KG1 (cell line): ENCODE data around the gene RWDD3.

ENCODE experiments used
- DNase-seq: peaks from one replicate; lab custom pipeline; 2025; lab: John Stamatoyannopoulos, UW

The RWDD3 gene

DNA sequence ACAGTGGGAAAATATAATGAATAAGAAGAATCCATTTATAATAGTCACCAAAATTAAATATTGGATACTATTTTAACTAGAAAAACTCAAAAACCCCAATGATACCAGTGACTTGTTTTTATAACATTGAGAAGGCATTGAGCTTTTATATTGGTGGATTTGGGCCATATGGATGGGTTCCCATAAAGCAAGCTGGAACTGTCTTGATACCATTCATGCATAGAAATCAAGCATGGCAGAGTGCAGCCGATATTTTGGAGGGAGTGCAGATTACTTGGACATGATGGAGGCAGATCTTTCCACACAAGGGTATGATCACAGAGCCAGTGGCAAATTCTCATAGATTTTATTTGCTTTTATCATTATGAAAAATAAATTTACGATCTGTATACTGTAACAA lies 3.8 kb upstream of the RWDD3 start:
- DNase-seq, result no peak

DNA sequence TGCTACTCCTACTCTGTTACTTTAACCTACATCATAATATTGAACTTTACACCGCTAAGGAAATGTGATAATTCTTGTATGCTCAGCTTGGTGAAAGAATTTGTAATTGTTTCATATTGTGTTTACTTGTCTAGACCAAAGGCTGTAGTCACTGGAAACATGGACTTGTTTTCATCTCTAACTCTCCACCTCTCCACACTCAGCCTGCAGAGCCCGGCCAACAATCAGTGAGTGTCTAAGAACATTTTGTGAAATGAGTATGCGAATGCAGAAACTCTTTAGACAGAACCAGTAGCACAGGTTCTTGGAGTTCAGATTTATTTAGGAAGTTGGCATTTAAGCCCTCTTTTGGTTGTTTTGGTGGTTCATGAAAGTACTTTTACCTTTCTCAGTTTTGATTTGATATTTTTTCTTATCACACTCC lies 3.2 kb upstream of the RWDD3 start:
- no peak for DNase-seq

DNA sequence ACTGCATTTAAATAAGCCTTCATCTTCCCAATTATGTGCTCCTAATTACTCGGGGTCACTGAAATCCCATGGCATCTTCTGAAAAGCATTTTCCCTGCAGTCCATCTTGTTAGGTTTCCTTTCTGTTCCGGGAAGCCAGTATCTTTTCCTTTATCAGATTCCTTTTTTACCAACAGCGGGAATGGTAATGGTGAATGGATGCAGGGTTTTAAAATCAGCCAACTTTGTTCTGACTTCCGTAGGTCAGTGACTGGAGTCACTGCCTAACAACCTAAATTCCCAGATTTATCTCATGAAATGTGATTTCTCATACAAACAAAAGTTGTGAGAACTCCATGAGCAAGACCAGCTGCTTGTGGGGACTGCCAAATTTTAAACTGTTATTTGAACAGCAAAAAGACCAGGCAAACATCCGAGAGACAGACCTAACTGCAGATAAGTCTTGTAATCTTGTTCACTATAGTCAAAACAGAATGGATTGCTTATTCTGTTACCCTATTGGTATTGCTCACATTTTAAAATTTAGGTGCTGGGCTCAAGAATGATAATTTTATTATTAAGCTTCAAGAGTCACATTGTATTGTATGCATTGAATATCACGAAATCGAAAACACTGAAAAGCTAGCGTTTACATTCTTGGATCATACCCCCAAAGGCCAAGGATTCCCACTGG lies 1.2 kb upstream of the RWDD3 start:
- DNase-seq, result no peak

DNA sequence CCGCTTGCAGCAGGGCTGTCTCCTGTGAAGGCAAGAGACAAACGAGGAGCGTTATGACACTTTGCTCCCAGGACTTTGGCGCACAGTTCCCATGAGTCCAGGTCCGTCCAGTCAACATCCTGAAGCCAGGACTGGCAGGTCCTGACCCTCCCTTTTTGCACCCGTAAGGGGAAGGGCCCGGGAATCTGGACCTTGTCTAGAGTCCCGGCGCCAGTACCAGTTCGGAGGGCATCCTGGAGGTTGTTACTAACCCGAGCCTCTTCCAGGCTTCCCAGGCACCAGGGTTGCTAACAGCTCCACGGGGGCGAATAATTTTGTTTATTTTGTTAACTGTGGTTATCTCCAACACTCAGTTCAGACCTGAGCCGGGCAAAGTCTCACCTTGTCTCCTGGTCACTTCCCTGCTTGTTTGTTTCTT lies 682 bp upstream of the RWDD3 start:
- no peak for DNase-seq

DNA sequence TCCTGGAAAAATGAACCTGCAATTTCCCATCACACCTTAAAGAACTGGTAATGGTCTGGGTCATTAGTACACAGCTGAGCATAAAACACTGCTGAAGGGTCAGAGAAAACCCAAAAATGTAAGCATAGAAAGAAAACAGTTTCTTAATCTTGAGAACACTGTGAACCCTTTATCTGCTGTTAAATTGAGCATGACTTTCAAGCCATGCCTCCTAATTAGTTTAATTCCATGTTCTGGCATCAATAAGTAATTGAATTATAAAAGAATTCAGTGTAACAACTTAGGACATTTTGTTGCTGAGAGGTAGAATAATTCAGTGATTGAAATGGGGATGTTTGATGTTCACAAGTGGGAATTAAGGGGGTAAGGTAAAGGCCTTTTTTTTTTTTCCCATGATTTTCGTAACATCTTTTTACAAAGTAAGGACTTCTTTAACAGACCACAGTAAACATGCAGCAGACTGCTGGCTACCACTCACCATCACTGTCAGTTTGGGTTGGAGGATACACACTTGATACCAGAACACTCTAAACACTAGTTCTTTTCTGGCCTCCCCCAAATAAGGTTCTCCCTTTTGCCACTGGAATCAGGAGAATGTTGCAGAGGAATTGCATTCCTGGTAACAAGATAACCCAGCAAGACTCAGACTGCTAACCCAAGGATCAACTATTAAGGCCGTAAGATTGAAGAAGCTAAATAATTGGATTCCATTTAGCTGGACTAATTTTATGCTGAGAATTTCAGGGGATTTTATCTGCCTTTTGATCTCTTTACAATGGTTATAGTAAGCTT lies 3.0 kb downstream of the RWDD3 start:
- no peak for DNase-seq

DNA sequence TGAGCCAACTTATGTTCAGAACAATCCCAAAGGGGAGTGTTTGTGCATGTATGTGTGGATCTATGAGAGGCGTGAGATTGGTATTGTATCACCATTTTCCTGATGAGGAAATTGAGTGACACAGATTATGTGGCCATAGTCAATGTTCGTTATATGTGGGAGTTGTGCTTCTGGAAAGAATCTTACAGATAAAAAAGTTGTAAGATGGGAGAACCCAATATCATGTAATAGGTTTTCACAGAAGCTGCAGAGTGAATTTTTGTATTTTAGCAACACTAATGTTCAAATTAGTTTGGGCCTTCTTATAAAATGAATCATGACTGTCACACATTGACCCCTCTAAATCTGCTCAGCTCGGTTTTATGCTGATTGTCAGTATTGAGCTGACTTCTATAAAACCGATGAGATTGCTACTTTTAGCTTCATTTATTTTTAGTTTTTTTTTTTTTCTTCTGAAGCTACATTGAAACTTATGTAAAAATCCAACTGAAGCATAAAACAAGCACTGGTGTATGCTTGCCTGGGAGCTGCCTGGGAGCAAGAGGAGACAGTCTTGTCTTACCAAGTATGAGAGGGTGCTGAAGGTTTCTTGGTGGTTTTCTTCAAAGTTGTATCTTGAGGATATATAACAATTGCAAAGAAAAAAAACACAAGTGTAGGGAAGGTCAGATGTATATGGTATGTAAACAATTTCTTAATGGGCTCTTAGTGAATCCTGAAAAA lies 4.1 kb downstream of the RWDD3 start:
- DNase-seq, result no peak

DNA sequence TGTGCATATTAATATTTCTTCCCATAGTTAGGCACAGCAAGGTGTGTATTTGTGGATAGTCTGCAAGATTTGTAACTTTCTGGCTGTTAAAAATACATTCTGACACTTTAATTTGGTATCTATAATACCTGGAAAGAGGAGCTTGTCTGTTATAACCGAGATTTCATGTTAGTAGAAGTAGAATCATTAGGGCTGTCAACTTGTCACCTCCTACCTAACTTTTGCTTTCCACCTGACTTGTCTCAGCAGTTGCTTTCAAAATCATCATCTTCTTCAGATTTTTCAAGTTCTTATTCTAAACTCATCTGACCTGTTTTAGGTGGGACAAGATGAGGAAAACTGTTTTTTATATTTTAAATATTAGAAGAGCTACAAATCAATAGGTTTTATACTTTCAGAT lies 11.0 kb downstream of the RWDD3 start:
- DNase-seq, result no peak

DNA sequence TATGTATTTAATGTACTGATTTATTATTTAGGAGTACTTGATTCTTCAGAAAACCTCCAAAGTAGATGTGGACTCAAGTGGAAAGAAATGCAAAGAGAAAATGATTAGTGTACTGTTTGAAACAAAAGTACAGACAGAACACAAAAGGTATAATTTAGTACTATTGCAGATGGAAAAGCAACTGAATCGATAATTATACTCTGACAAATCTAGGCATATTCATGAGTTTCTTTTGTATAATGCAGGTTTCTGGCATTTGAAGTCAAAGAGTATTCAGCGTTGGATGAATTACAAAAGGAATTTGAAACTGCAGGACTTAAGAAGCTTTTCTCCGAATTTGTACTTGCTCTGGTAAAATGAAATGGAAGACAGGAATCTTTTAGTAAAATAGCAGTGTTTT lies 12.5 kb downstream of the RWDD3 start:
- no peak for DNase-seq

DNA sequence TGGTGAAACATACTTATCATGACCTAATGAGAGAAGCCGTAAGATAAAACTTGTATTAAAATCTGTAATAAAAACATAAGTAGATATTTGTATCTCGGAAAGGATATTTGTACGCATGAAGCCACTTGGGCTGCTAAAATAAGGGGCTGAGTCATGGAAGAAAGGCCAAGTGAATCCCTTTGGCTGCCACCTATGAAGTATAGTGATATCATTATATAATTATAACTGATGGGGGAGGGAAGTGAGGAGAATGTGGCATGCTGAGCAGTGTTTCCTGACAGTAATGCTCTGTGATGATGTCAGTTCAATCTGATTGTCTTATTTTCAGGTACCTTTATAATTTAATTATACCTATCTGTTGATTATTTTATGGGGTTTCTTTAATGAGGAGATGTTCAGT lies 13.6 kb downstream of the RWDD3 start:
- DNase-seq, result no peak

DNA sequence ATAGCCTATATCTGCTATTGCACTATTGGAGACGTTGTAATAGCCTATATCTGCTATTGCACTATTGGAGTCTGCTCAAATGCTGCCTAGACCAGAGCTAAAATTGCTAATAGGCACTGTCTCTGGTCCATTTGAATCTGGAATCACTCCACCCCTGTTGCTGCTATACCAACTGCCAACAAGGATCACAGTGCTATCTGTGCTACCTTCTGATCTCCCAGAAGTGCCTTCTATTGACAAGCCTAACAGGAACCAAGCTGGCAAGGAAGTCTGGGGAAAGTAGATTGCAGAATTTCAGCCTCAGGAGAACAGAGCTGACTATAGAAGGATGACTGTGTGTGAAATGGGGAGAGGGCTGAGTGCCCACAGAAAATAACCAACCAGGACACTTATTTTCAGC lies 15.9 kb downstream of the RWDD3 start:
- DNase-seq, result no peak

DNA sequence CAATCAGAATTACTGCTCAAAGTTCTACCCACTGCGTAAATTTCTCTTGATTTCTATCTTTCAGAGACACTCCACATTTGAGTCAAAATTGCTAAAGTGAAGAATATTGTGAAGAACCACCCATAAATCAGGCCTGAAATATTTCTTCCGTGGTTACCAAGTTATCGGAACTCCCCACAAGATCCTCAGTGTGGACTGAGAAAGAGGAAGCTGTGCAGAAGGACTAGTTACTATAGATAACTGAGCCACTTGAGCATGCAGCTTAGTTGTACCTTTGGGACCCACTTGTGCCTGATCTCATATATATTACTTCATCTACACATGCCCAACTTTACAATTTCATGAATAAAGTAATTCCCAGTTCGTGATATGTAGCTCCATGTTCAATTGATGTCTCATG lies 18.4 kb downstream of the RWDD3 start:
- DNase-seq, result peak; percentile 56

DNA sequence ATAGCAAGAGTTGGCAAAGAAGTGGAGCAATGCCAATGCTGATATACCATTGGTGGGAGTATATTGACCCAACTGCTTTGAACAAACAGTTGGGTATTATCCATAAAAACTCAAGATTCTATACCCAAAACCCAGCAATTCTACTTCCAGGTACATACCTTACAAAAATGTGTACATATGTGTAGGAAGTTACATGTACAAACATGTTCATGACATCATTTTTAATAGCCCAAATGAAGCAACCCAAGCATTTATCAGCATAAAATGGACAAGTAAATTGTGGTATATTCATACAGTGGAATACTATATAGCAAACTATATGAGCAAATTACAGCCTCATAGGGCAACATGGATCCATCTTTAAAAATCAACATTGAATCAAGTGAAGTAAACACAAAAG lies 20.9 kb downstream of the RWDD3 start:
- DNase-seq, result no peak

DNA sequence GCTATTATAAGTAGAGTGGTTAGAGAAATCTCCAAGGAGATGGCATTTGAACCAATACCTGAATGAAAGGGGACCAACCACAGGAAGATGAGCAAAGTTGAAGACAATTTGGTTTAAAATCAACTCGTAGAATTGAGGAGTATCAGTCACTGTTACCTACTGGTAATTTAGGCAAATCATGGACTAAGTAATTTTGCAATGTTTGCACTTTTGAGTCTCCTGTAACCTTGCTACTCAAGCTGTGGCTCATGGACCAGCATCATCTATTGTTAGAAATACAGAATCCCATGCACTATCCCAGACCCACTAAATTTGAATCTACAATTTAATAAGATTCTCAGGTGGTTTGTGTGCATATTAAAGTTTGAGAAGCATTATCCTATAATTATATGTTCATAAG lies 21.8 kb downstream of the RWDD3 start:
- no peak for DNase-seq

DNA sequence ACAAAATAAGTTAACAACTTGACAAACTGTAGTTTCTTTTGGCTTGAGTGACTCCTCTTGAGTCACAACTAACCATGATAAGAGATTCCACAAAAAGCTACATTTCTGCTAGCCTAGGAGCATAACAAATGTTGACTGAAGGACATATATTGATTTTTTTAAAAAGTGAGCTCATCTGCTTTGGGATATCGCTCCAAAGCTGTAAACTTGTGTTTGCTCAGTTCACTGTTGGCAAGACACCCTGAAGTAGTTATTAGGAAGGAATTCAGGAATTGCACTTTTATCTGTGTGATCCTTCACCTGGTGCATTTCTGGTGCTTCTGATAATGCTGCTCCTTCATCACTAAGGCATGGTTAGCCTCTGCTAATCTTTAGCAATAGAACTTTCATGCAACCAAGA lies 23.7 kb downstream of the RWDD3 start:
- DNase-seq, result no peak

DNA sequence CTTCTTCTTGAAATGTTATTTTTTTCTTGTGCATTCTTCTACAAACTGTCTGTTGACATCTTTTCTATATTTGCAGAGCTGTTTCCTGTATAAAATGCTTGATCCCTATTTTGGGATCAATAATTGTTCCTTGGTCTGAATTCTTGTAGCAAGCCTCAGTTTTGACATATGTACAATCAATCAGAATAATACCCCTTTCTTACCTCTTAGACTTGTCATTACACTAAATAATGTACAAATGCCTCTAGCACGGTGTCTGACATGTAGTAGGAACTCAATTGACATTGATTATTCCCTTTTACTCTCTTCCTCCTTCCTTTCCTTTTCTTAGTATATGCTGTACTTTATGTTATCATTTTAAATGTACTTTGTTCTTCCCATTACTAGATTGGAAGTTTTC lies 25.2 kb downstream of the RWDD3 start:
- no peak for DNase-seq

DNA sequence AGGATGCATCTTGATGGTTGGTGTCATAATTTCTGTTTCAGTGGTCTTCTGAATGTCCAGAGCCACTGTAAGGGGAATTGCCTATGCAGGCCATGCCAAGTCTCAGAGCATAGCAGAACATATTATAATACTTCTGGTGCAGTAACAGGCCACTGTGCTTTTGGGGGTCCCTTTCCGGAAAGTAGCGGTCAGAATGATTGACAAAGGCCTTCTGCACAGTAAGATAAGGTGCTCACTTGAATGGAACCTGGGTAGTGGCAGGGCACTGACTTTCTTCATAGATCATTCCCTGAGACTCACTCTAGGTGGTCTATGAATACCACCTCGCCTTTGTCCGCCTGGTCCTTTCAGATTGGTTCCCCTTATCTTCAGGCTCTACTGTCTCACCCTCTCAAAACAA lies 28.9 kb downstream of the RWDD3 start:
- no peak for DNase-seq

DNA sequence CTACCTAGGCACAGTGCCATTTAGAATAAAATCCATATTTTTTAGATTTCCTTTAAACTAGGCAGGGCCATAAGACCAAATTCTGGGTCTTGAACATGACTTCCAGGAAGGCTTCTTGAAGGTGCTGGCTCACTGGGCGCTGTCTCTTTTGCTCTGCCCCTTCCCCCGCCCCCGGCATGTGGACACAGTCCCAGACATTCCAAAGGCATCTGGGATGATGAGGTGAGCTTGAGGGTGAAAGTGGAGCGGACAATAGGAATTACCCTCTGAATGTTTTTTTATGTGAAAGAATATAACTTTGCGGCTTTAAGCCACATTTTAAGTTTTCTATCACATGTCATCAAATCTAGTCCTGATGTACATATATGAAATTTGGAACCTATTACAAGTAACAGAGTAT lies 29.4 kb downstream of the RWDD3 start:
- DNase-seq, result no peak

DNA sequence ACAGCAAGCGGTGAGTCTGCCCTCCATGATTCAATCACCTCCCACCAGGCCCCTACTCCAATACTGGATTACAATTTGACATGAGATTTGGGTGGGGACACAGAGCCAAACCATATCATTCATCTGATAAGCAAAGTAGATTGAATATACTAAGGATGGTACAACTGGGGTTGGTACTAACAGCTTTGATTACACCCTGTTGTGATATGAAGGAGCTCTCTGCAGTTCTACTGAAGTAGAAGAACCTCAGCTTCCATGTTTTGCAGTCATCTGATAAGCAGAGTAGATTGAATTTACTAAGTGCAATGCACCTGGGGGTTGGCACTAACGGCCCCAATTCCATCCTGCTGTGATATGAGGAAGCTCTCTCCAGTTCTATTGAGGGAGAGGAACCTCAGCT lies 31.1 kb downstream of the RWDD3 start:
- no peak for DNase-seq

DNA sequence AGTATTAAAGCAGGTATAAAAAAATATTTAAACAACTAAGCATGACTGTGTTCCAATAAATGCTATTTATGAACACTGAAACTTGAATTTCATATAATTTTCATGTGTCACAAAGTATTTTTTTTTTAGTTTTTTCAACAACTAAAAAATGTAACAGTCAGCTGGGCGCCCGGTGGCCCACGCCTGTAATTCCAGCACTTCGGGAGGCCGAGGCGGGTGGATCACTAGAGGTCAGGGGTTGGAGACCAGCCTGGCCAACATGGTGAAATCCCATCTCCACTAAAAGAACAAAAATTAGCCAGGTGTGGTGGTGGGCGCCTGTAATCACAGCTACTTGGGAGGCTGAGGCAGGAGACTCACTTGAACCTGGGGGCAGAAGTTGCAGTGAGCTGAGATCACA lies 42.4 kb downstream of the RWDD3 start:
- DNase-seq, result no peak

DNA sequence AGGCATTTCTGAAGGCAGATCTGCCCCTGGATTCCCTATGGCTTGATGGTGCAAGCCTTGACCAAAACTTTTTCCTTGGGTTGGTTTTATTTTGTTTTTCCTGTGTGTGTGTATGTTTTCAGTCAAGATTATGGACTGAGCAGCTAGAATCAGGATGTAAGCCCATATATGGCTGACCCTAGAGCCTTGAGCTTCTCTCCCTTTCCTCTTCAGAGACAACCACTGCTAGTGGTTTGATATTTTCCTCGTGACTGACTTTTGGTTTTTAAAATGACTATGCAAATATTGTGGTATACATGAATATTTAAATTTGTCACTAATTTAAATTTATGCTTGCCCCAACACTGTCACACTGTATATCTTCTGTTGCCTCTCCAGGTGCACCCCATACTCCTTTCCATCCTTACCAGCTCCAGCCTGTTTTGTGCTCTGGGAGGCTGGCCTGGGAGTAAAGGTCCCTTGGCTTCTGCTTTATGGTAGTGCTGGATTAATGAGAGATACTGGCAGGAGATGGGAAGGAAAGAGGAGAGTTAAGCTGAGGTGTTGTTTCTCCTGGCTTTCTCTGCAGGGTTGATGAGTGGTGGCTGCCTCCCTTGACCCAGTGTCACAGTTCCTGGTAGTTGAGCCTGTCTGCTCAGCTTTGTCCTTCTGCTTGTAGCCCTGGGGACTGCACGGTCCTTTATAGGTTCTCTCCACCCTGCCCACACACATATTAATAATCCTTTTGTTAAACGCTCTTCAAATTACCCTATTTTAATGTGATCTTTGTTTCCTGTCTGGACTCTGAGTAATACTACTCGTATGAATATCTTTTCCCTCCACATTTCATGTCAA lies 44.4 kb downstream of the RWDD3 start:
- no peak for DNase-seq

DNA sequence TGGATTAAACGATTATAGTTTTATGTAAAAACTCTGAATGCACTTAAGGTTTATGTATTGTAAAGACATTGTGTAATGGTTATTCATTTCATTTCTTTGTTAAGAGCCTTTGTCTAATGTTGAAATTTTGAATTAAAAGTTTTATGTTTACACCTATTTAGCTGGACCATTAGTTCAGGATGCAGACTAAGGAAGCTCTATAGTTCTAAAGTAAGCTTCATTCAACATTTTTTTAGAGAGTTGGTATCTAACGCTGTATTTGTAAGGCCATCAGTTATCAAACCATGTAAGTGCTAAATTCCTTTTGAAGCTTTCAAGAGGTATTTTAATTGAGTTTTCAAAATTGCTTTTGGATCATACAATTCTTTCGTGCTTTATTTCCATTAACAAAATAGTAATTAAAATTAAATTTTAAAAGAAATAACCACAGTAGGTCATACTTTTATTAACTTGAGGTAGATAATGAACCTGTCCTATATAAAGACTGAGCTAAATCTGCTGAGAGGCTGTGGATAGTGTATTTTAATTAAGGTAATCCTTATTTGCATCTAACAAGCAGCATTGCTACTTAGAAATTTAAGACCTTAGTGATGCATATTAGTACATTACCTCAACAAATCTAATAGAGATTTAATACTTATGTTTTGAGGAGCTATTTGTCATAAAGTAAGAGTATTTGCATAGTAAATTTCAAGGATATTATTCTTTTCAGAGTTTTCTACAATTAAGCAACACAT lies 47.9 kb downstream of the RWDD3 start:
- DNase-seq, result no peak

DNA sequence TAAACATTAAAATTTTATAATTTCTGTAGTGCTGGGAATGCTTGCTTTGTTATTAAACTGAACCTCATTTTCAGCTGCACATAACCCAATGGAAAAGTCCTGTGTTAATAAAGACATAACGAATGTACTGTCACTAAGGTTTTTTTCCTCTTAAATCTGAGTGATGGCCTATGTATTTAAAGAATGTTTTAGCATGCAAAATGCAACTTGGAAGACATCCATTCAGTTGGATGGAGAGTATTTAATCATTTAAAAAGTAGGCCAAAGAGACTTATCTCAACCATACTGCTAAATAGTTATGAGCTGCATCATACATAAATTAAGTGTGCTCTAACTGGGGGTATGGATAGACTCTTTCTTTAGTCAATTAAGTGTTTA lies 48.5 kb downstream of the RWDD3 start:
- DNase-seq, result no peak
